Measurements from ENCODE around the gene GCLM.

DNA sequence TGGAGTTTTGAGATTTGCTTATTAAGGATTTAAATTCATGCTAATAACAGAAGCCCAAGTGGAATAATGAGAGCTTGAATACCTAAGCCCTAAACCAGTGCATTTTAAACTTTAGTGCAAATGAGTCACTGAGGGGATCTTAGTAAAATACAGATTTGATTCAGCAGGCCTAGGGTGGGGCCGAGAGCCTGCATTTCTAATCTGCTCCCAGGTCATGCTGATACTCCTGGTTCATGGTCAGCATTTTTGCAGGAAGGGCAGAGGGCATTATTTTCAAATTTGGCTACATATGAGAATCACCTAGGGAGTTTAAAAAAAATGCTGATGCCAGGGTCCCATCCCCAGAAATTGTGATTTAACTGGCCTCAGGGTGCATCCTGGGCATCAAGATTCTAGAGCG lies 69.5 kb downstream of the GCLM start:
- no peak for TF ChIP-seq POLR2A (IDR thresholded peaks at IDR 0.05)
- TF ChIP-seq, protein P1, sequence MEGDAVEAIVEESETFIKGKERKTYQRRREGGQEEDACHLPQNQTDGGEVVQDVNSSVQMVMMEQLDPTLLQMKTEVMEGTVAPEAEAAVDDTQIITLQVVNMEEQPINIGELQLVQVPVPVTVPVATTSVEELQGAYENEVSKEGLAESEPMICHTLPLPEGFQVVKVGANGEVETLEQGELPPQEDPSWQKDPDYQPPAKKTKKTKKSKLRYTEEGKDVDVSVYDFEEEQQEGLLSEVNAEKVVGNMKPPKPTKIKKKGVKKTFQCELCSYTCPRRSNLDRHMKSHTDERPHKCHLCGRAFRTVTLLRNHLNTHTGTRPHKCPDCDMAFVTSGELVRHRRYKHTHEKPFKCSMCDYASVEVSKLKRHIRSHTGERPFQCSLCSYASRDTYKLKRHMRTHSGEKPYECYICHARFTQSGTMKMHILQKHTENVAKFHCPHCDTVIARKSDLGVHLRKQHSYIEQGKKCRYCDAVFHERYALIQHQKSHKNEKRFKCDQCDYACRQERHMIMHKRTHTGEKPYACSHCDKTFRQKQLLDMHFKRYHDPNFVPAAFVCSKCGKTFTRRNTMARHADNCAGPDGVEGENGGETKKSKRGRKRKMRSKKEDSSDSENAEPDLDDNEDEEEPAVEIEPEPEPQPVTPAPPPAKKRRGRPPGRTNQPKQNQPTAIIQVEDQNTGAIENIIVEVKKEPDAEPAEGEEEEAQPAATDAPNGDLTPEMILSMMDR (IDR thresholded peaks at IDR 0.05), result no peak
- TF ChIP-seq POLR2AphosphoS5 (IDR thresholded peaks at IDR 0.05), result no peak
- TF ChIP-seq EP300 (IDR thresholded peaks at IDR 0.05), result no peak

Measured in gastroesophageal sphincter (tissue), 3 donors.